HG02884 (cell line): ENCODE results near the gene TMEM50A.
"Not testable (repeated sequence)": the region's sequence is repeated elsewhere in the genome, so short reads cannot be mapped to it uniquely, and the experiment has no call there.

ENCODE experiments used
- ATAC-seq: cut with Tn5 transposase; IDR thresholded peaks from one replicate; pipeline ENCODE4 v1.9.1; 2021; ENCODE audit warnings: mild to moderate bottlenecking, moderate library complexity; ENCODE audit not compliant: unreplicated experiment

The TMEM50A gene

GRCh38 chr1:25329950-25330349 lies 8.2 kb upstream of the TMEM50A start:
- ATAC-seq, result not testable (repeated sequence)

GRCh38 chr1:25336922-25337354 lies 1.2 kb upstream of the TMEM50A start:
- peak; percentile 21 for ATAC-seq

GRCh38 chr1:25337483-25338187 lies 499 bp upstream of the TMEM50A start:
- peak; percentile 35 for ATAC-seq

- ATAC-seq, result no peak
Measured at GRCh38 chr1:25338986-25339385, 852 bp downstream of the TMEM50A start.

- ATAC-seq, result no peak
Measured at GRCh38 chr1:25341746-25342145, 3.6 kb downstream of the TMEM50A start.

- ATAC-seq, result no peak
Measured at GRCh38 chr1:25342846-25343245, 4.7 kb downstream of the TMEM50A start.

- ATAC-seq, result no peak
Measured at GRCh38 chr1:25343872-25344271, 5.7 kb downstream of the TMEM50A start.

- no peak for ATAC-seq
Measured at GRCh38 chr1:25347556-25347955, 9.4 kb downstream of the TMEM50A start.

- no peak for ATAC-seq
Measured at GRCh38 chr1:25349606-25350005, 11.5 kb downstream of the TMEM50A start.

- no peak for ATAC-seq
Measured at GRCh38 chr1:25355841-25356395, 17.8 kb downstream of the TMEM50A start.

- ATAC-seq, result no peak
Measured at GRCh38 chr1:25356441-25356840, 18.3 kb downstream of the TMEM50A start.

- ATAC-seq, result no peak
Measured at GRCh38 chr1:25356848-25357247, 18.7 kb downstream of the TMEM50A start.

- no peak for ATAC-seq
Measured at GRCh38 chr1:25360596-25361581, 22.8 kb downstream of the TMEM50A start.

GRCh38 chr1:25361901-25362300 lies 23.8 kb downstream of the TMEM50A start:
- ATAC-seq, result no peak

GRCh38 chr1:25362634-25363559 lies 24.8 kb downstream of the TMEM50A start:
- ATAC-seq, result not testable (repeated sequence)

GRCh38 chr1:25369241-25369640 lies 31.1 kb downstream of the TMEM50A start:
- no peak for ATAC-seq

GRCh38 chr1:25369691-25370271 lies 31.6 kb downstream of the TMEM50A start:
- not testable (repeated sequence) for ATAC-seq

- not testable (repeated sequence) for ATAC-seq
Measured at GRCh38 chr1:25371757-25372156, 33.6 kb downstream of the TMEM50A start.

GRCh38 chr1:25378367-25378766 lies 40.2 kb downstream of the TMEM50A start:
- not testable (repeated sequence) for ATAC-seq

- not testable (repeated sequence) for ATAC-seq
Measured at GRCh38 chr1:25382543-25382942, 44.4 kb downstream of the TMEM50A start.
